ENCODE results near the gene LRIT1. TPM values are rescaled to one million over a fixed set of nuclear protein-coding genes. Genes with fewer than 3 reads are reported as not detected.

The LRIT1 gene
- total and polyA plus RNA-seq, 9 donors, result not detected

- DNase-seq, result no peak
- WGBS, 3 donors, result 54 to 60% (median 55%) methylated on average over 10 of the region's 10 CpGs
- H3K27me3 ChIP-seq, result no peaks in the 10 kb centered on the region
- intact Hi-C loops (cut with DNase I), result loop anchor here in 1 of 4 donors (5.0 kb wide), 1 partner anchor 253 kb away; no protein-coding TSS in a partner anchor
- no peaks in the 10 kb centered on the region for H3K9me3 ChIP-seq
- no peak overlapping the region for H3K4me3 ChIP-seq
- TF ChIP-seq EP300 (IDR thresholded peaks at IDR 0.05), result no peak
- no peak for TF ChIP-seq CTCF (IDR thresholded peaks at IDR 0.05)
- no peak for TF ChIP-seq POLR2A (IDR thresholded peaks at IDR 0.05)
- no peaks in the 10 kb centered on the region for H3K36me3 ChIP-seq
- H3K27ac ChIP-seq, result no peak overlapping the region
- H3K4me1 ChIP-seq (ENCODE audit: insufficient read depth), result no peaks in the 10 kb centered on the region
Measured at GRCh38 chr10:84254552-84255478, 13.5 kb upstream of the LRIT1 start.

GRCh38 chr10:84248794-84249193, 7.4 kb upstream of the LRIT1 start:
- WGBS, 3 donors, result 65 to 73% (median 72%) methylated on average over 12 of the region's 12 CpGs
- no peak overlapping the region for H3K4me3 ChIP-seq
- H3K9me3 ChIP-seq, result no peaks in the 10 kb centered on the region

GRCh38 chr10:84247496-84247895, 6.2 kb upstream of the LRIT1 start:
- intact Hi-C loops (cut with DNase I), result no loop called here
- WGBS, 3 donors, result 77 to 82% (median 81%) methylated on average over 6 of the region's 6 CpGs
- TF ChIP-seq POLR2A (IDR thresholded peaks at IDR 0.05) (no peak), EP300 (IDR thresholded peaks at IDR 0.05) (no peak), CTCF (IDR thresholded peaks at IDR 0.05) (no peak)
- Histone ChIP-seq H3K4me1 (ENCODE audit: insufficient read depth) (no peaks in the 10 kb centered on the region), H3K36me3 (no peaks in the 10 kb centered on the region), H3K9me3 (no peaks in the 10 kb centered on the region), H3K27me3 (no peaks in the 10 kb centered on the region), H3K27ac (no peak overlapping the region), H3K4me3 (no peak overlapping the region)
- no peak for DNase-seq

More at GRCh38 chr10:84248794-84249193, 7.4 kb upstream of the LRIT1 start:
- Histone ChIP-seq H3K4me1 (ENCODE audit: insufficient read depth) (no peaks in the 10 kb centered on the region), H3K27me3 (no peaks in the 10 kb centered on the region), H3K27ac (no peak overlapping the region), H3K36me3 (no peaks in the 10 kb centered on the region)
- TF ChIP-seq CTCF (IDR thresholded peaks at IDR 0.05) (no peak), POLR2A (IDR thresholded peaks at IDR 0.05) (no peak), EP300 (IDR thresholded peaks at IDR 0.05) (no peak)
- intact Hi-C loops (cut with DNase I), result no loop called here
- DNase-seq, result no peak

GRCh38 chr10:84244651-84245270, 3.4 kb upstream of the LRIT1 start, which contains the start of gene RGR:
Gene RGR (plus strand): TSS chr10:84245053. CDS start chr10:84245091, 38 bp downstream.
- WGBS, 3 donors, result 47 to 65% (median 56%) methylated on average over 9 of the region's 9 CpGs
- intact Hi-C loops (cut with DNase I), result no loop called here
- no peak within 1 kb of the TSS for H3K27ac ChIP-seq
- TF ChIP-seq CTCF (IDR thresholded peaks at IDR 0.05) (no peak), POLR2A (IDR thresholded peaks at IDR 0.05) (no peak)
- no peaks in the 10 kb centered on the region for H3K4me1 ChIP-seq (ENCODE audit: insufficient read depth)
- no peaks in the 10 kb centered on the region for H3K27me3 ChIP-seq
- H3K9me3 ChIP-seq, result no peaks in the 10 kb centered on the region
- H3K36me3 ChIP-seq, result no peaks in the 10 kb centered on the region
- DNase-seq, result no peak
- no peak within 1 kb of the TSS for H3K4me3 ChIP-seq

Measured in ovary (tissue), 9 donors.